ENCODE results near the gene TPH2.

- TF ChIP-seq EZH2phosphoT487 (IDR thresholded peaks at IDR 0.05; ENCODE audit: low read depth, severe bottlenecking, unreplicated experiment): no peak
- TF ChIP-seq CTCF (IDR thresholded peaks at IDR 0.05; ENCODE audit: poor library complexity): no peak
Observed at GRCh38 chr12:72033991-72034390, 95.3 kb downstream of the TPH2 start.
